Right lobe of liver (tissue), 4 donors: ENCODE measurements around the gene PPIL6.

Source experiments
- CTCF ChIP-seq, 4 donors: fragments of 200-600 bp in 3 of 4; fragments of 450-650 bp in 1 of 4; IDR thresholded peaks; one replicate each; pipeline versions ENCODE4 v1.5.1 to v1.8.0; 2016 to 2022; ENCODE audit warnings: antibody characterized with exemption in 4 of 4, mild to moderate bottlenecking in 2 of 4
- POLR2A ChIP-seq: fragments of 450-650 bp; IDR thresholded peaks from one replicate; pipeline ENCODE4 v1.6.1; 2017; ENCODE audit warnings: antibody characterized with exemption, mild to moderate bottlenecking
- donor health status: DM: no; HTN: no; CAD: no.
- donor health status: DM: no; HTN: no; CAD: no.
- donor health status: DM: no; HTN: yes; CAD: no.

GRCh38 chr6:109446072-109446471 lies 5.6 kb upstream of the PPIL6 start:
- no peak for TF ChIP-seq CTCF (IDR thresholded peaks at IDR 0.05)
- TF ChIP-seq POLR2A = no peak
